GM12864 (cell line): Measurements from ENCODE around the gene NFE2L2.
A peak's percentile ranks its signal among the peaks of the same experiment; 100 is the strongest.
"Not testable (repeated sequence)": the region's sequence is repeated elsewhere in the genome, so short reads cannot be mapped to it uniquely, and the experiment has no call there.

Experiments
- DNase-seq: peaks from one replicate; pipeline ENCODE4 v3.0.0-alpha.2; 2011; ENCODE audit warnings: low read depth
- H3K4me3 ChIP-seq: 2 replicates; pipeline ENCODE4 v1.5.1; 2011; ENCODE audit warnings: mild to moderate bottlenecking, low read depth, low read length, control low read depth
- TF ChIP-seq, protein P1 (sequence below): IDR thresholded peaks from 2 replicates; pipeline ENCODE4 v1.5.1; 2011; ENCODE audit warnings: low read depth, mild to moderate bottlenecking, moderate library complexity, low read length, control low read depth, inconsistent platforms; ENCODE audit errors: missing control alignments

NFE2L2 gene

DNA sequence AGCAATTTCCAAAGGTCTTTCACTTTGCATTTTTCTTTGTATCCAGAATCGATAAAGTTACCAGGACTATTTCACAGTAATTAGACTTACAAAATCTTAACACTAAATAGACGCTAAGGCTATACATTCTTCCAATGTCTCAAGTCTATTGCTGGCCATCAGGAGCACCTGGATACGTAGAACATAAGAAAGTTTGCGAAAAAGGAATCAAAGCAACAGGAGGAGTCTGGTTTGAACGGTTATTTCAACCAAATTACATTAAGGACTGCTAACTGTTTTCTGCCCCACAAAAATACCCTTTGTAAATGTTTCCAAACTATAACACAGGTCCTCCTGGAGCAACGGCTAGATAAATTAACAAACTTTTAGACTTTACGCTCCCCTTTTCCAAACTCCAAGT is 53.4 kb downstream of the NFE2L2 start:
- TF ChIP-seq, protein P1, sequence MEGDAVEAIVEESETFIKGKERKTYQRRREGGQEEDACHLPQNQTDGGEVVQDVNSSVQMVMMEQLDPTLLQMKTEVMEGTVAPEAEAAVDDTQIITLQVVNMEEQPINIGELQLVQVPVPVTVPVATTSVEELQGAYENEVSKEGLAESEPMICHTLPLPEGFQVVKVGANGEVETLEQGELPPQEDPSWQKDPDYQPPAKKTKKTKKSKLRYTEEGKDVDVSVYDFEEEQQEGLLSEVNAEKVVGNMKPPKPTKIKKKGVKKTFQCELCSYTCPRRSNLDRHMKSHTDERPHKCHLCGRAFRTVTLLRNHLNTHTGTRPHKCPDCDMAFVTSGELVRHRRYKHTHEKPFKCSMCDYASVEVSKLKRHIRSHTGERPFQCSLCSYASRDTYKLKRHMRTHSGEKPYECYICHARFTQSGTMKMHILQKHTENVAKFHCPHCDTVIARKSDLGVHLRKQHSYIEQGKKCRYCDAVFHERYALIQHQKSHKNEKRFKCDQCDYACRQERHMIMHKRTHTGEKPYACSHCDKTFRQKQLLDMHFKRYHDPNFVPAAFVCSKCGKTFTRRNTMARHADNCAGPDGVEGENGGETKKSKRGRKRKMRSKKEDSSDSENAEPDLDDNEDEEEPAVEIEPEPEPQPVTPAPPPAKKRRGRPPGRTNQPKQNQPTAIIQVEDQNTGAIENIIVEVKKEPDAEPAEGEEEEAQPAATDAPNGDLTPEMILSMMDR = no peak
- no peak for DNase-seq
- H3K4me3 ChIP-seq = peak overlapping the region; percentile 62

DNA sequence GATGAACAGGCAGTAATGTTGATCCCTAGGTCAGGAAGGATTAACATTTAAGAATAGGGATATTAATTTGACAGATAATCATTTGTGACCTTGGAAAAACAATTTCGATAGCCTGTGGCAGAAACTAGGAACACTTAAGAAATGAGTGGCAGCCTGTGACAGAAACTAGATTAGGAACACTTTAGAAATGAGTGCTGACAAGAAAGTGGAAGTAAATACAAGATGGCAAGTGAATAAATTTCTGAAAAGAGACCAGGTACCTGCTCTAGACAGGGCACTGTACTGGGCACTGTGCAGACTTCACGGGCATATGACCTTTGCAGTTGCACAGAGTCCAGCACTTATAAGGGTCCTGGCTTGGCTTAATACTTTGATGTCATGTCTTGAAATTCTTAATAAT is 57.4 kb downstream of the NFE2L2 start:
- H3K4me3 ChIP-seq = no peak overlapping the region
- no peak for DNase-seq
- TF ChIP-seq, protein P1 = no peak

DNA sequence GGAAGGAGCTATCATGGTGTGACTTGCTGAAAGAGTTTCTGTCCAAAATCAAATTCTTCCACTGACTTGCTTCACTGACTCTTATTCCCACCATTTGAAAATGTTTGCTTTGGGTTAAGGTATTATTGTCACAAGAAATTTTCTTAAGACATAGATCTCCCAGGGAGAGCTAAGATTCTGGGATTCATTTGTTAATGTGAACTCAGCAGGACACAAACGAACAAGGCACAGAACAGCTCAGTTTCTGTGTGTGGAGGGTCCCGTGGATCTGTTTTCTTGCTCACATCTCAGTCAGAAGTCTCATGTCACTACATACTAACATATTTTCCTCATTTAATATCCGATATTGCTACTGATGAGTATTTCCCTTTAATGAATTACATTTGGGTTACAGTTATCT is 60.1 kb downstream of the NFE2L2 start:
- no peak overlapping the region for H3K4me3 ChIP-seq
- no peak for DNase-seq
- TF ChIP-seq, protein P1 = no peak

DNA sequence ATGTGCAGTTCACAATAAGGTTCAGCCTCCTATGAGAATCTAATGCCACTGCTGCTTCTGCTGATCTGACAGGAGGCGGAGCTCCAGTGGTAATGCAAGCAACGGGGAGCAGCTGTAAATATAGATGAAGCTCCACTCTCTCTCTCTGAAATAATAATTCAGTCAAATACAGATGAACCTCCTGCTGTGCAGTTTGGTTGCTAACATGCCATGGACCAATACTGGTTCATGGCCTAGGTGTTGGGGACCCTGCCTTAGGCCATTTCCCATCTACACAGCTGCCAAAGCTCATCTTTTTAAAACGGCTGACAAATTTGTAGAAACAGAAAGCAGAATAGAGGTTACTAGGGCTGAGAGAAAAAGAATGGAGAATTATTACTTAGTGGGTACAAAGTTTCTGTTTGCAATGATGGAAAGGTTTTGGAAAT is 62.6 kb downstream of the NFE2L2 start:
- no peak for DNase-seq
- TF ChIP-seq, protein P1 = no peak
- no peak overlapping the region for H3K4me3 ChIP-seq

DNA sequence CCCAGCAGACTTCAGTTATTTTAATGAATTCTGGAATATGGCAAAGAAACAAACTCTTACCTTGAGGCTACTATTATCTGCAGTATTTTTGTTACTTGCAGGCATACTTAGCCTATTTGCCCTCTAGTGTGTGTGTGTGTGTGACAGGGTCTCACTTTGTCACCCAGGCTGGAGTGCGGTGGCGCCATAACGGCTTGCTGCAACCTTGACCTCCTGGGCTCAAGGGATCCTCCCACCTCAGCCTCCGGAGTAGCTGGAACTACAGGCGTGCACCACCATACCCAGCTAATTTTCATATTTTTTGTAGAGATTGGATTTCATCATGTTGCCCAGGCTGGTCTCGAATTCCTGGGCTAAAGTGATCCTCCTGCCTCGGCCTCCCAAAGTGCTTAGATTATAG is 64.1 kb downstream of the NFE2L2 start:
- H3K4me3 ChIP-seq, DNase-seq: not testable (repeated sequence)

DNA sequence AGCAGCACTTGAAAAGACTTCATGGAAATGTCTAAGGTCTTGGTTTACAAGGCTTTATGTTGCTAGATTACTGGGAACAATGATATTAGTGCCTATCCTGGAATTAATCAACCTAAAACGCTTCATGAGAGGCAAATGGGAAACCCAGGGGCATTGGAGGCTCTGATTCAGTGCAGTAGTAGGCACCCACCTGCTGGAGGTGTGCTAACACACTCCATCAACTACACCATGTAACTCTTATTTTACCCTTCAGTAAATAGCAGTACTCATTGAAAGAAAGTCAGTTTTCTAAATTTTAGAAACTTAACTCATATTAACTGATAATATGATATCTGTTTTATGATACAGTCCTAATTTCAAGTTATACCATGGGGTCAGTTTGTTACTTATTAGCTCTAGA is 69.3 kb downstream of the NFE2L2 start:
- TF ChIP-seq, protein P1 = peak; percentile 14
- no peak for DNase-seq
- H3K4me3 ChIP-seq = no peak overlapping the region

DNA sequence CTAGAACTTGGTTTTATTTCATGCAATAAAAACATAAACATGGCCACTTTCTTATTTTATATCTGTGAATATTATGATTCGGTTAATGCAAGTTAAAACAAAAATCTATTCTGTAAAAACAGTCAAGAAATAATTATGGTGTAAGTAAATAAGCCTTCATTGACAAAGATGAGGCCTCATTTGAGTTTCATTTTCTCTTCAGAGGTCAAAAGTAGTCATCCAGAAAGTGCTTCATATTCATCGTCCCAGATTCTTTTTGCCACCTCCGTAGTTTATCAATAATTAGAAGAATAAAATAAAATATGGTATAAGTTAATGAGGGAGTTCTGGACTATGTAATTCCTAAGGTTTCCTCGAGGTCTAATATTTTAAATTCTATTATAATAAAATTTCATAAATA is 71.3 kb downstream of the NFE2L2 start:
- no peak overlapping the region for H3K4me3 ChIP-seq
- TF ChIP-seq, protein P1 = no peak
- DNase-seq = no peak

DNA sequence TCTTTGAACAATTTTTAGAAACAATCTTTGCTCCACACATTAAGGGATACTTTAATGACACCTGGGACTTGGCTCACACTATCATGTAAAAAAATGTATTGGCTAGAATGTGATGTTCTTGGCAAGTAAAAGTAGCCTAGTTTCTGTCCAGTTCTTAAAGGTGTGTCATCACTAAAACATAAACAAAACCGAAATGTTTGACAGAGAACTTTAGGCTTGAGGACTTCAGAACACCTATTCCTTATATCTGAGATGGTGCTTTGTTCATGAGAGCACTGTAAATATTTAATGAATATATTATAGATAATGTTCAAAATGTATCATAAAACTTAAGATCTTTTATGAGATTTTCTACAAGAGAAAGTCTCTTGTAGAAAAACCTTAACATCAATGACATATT is 71.7 kb downstream of the NFE2L2 start:
- no peak for DNase-seq
- TF ChIP-seq, protein P1 = no peak

More for the DNA sequence above, 71.7 kb downstream of the NFE2L2 start:
- H3K4me3 ChIP-seq = no peak overlapping the region
